ENCODE results near the gene PKNOX2. TPM values are rescaled to one million over a fixed set of nuclear protein-coding genes. Genes with fewer than 3 reads are reported as not detected.

PKNOX2 gene
- total RNA-seq, 1 donor from 2014 or later: 39.9 TPM

- no peak for DNase-seq (ENCODE audit: low spot score, unreplicated experiment)
- no peaks in the 10 kb centered on the region for H3K9me3 Mint-ChIP-seq (ENCODE audit: low read depth)
- H3K36me3 Mint-ChIP-seq (ENCODE audit: insufficient read depth): no peaks in the 10 kb centered on the region
- no peak overlapping the region for H3K4me3 Mint-ChIP-seq (ENCODE audit: low read depth)
- no peak for TF ChIP-seq CTCF (IDR thresholded peaks at IDR 0.05; ENCODE audit: unreplicated experiment)
- no peak overlapping the region for H3K27ac Mint-ChIP-seq
- H3K4me1 Mint-ChIP-seq (ENCODE audit: low read depth): peaks cover 12% of the 10 kb centered on the region
- peaks cover 16% of the 10 kb centered on the region for H3K27me3 Mint-ChIP-seq
These were observed 39.9 kb upstream of the PKNOX2 start for GRCh38 chr11:125124618-125124992.

DNA sequence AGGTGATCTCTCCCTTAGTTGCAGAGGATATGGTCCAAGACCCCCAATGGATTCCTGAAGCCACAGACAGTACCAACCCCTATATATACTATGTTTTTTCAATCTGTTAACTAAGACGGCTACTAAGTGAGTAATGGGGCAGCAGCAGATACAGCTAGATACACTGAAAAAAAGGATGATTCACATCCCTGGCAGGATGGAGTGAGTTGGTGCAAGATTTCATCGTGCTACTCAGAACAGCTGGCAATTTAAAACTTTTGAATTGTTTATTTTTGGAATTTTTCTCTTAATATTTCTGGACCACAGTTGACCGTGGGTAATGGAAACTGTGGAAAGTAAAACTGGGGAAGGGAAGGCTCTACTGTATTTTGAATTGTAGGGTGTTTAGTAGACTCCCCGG, 36.1 kb upstream of the PKNOX2 start:
- no peak for DNase-seq (ENCODE audit: low spot score, unreplicated experiment)
- H3K27ac Mint-ChIP-seq: no peak overlapping the region
- no peak for TF ChIP-seq CTCF (IDR thresholded peaks at IDR 0.05; ENCODE audit: unreplicated experiment)
- peaks cover 7% of the 10 kb centered on the region for H3K4me1 Mint-ChIP-seq (ENCODE audit: low read depth)
- H3K27me3 Mint-ChIP-seq: peaks cover 19% of the 10 kb centered on the region
- no peak overlapping the region for H3K4me3 Mint-ChIP-seq (ENCODE audit: low read depth)
- no peaks in the 10 kb centered on the region for H3K9me3 Mint-ChIP-seq (ENCODE audit: low read depth)
- H3K36me3 Mint-ChIP-seq (ENCODE audit: insufficient read depth): no peaks in the 10 kb centered on the region

DNA sequence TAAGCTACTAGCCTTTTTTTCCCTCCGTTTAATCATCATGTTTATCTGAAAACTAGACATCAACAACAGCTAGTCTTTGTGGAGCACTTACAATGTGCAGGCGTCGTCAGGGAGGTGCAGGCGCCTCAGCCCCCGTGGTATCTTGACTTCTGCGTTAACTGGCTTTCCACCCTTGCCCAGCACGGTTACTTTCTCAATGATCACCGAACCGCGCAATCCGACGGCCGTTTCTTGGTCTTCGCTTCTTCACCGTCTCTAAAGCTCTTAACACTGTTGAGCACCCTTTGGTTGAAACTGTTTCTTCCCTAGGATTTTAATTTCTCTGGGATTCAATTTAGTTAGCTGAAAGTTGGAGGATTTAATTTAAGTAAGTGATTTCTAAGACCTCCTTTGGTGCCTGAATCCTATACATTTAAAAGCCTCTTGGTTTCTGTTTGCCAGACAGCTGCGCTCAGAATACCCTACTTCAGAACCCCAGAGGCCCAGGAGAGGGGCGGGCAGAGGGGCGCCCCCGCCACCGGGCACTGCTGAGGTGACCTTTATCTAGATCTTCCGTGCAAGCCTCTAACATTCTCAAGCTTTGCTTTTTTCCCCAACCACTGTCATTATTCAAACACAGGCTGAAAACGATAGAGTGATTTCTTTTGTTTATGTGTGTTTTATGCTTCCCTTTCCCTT, 35.1 kb upstream of the PKNOX2 start:
- H3K27me3 Mint-ChIP-seq: peaks cover 23% of the 10 kb centered on the region
- DNase-seq (ENCODE audit: low spot score, unreplicated experiment): no peak
- H3K36me3 Mint-ChIP-seq (ENCODE audit: insufficient read depth): no peaks in the 10 kb centered on the region
- H3K4me1 Mint-ChIP-seq (ENCODE audit: low read depth): no peaks in the 10 kb centered on the region
- H3K27ac Mint-ChIP-seq: no peak overlapping the region
- no peak overlapping the region for H3K4me3 Mint-ChIP-seq (ENCODE audit: low read depth)
- no peak for TF ChIP-seq CTCF (IDR thresholded peaks at IDR 0.05; ENCODE audit: unreplicated experiment)
- no peaks in the 10 kb centered on the region for H3K9me3 Mint-ChIP-seq (ENCODE audit: low read depth)

- Mint-ChIP-seq H3K9me3 (ENCODE audit: low read depth) (no peaks in the 10 kb centered on the region), H3K4me1 (ENCODE audit: low read depth) (no peaks in the 10 kb centered on the region), H3K36me3 (ENCODE audit: insufficient read depth) (no peaks in the 10 kb centered on the region), H3K4me3 (ENCODE audit: low read depth) (no peak overlapping the region), H3K27me3 (peaks cover 20% of the 10 kb centered on the region), H3K27ac (no peak overlapping the region)
- TF ChIP-seq CTCF (IDR thresholded peaks at IDR 0.05; ENCODE audit: unreplicated experiment): no peak
- DNase-seq (ENCODE audit: low spot score, unreplicated experiment): no peak
These were observed 32.5 kb upstream of the PKNOX2 start for GRCh38 chr11:125132071-125132470.

GRCh38 chr11:125132596-125132995, 32.0 kb upstream of the PKNOX2 start:
- DNase-seq (ENCODE audit: low spot score, unreplicated experiment): no peak
- Mint-ChIP-seq H3K9me3 (ENCODE audit: low read depth) (no peaks in the 10 kb centered on the region), H3K36me3 (ENCODE audit: insufficient read depth) (no peaks in the 10 kb centered on the region), H3K27me3 (peaks cover 17% of the 10 kb centered on the region), H3K4me3 (ENCODE audit: low read depth) (no peak overlapping the region), H3K4me1 (ENCODE audit: low read depth) (no peaks in the 10 kb centered on the region), H3K27ac (no peak overlapping the region)
- no peak for TF ChIP-seq CTCF (IDR thresholded peaks at IDR 0.05; ENCODE audit: unreplicated experiment)

Data from progenitor cell of endocrine pancreas (in vitro differentiated cells).